B cell (primary cell): Measurements from ENCODE around the gene BAMBI. TPM values are rescaled to one million over a fixed set of nuclear protein-coding genes. Genes with fewer than 3 reads are reported as not detected.

Experiments
- ATAC-seq: fragments of 200-7000 bp; cut with Tn5 transposase; one replicate; pipeline ENCODE4 v1.10.0; 2021; ENCODE audit warnings: low read depth, mild to moderate bottlenecking, moderate number of reproducible peaks, moderate library complexity
- CTCF ChIA-PET: fragments of 350-600 bp; sonication (Branson Sonifier 250); formaldehyde crosslinking; loops from one replicate; lab custom pipeline; 2021; ENCODE audit warnings: antibody characterized with exemption, inconsistent platforms; lab: Charles Lee
- POLR2A ChIA-PET: fragments of 350-600 bp; sonication (Branson Sonifier 250); formaldehyde crosslinking; loops from one replicate; lab custom pipeline; 2021; ENCODE audit warnings: antibody characterized with exemption; lab: Charles Lee
- DNase-seq: peaks from one replicate; pipeline ENCODE4 v3.0.0; 2013
- H2AFZ ChIP-seq: 2 replicates; pipeline ENCODE4 v1.6.1; 2012; ENCODE audit warnings: mild to moderate bottlenecking, low read depth, low read length; ENCODE audit not compliant: insufficient read depth, poor library complexity, severe bottlenecking
- H3K27ac ChIP-seq, 2 donors: 1 replicate in 1 of 2; 2 replicates in 1 of 2; pipeline ENCODE4 v1.5.1; 2012 to 2013; ENCODE audit warnings: low read length in 2 of 2, mild to moderate bottlenecking in 2 of 2, moderate library complexity in 1 of 2
- H3K27me3 ChIP-seq, 4 experiments: fragments of 200-600 bp in 1 of 4; sonication (generic) in 1 of 4; replicated peaks in 1 of 4; 1 replicate in 2 of 4; 2 replicates in 2 of 4; pipeline versions ENCODE4 v1.6.1 to v1.7.0; 2013 to 2016; ENCODE audit warnings: low read length in 3 of 4, mild to moderate bottlenecking in 2 of 4, mixed read lengths in 1 of 4, moderate library complexity in 1 of 4; ENCODE audit not compliant: insufficient read depth in 4 of 4, control insufficient read depth in 3 of 4; ENCODE audit errors: control extremely low read depth in 1 of 4
- H3K36me3 ChIP-seq, 2 experiments: replicated peaks in 1 of 2; 1 replicate in 1 of 2; 2 replicates in 1 of 2; pipeline versions ENCODE4 v1.6.1 to v1.7.1; 2013; ENCODE audit warnings: low read length in 1 of 2; ENCODE audit not compliant: insufficient read depth in 2 of 2, control insufficient read depth in 1 of 2; ENCODE audit errors: control extremely low read depth in 1 of 2, extremely low read depth in 1 of 2
- H3K4me1 ChIP-seq, 2 donors: fragments of 200-600 bp in 1 of 2; sonication (generic) in 1 of 2; 1 replicate in 1 of 2; 2 replicates in 1 of 2; pipeline versions ENCODE4 v1.5.1 to v1.6.1; 2013 to 2017; ENCODE audit warnings: low read length in 2 of 2; ENCODE audit not compliant: control insufficient read depth in 2 of 2, insufficient read depth in 2 of 2
- H3K4me2 ChIP-seq: replicated peaks from 2 replicates; pipeline ENCODE3; 2012; ENCODE audit warnings: mild to moderate bottlenecking, low read depth, low read length; ENCODE audit not compliant: poor library complexity, severe bottlenecking
- H3K4me3 ChIP-seq, 5 experiments: fragments of 200-600 bp in 1 of 5; sonication (generic) in 1 of 5; 1 replicate in 3 of 5; 2 replicates in 2 of 5; pipeline versions ENCODE4 v1.5.1 to v1.7.0; 2011 to 2016; ENCODE audit warnings: low read length in 4 of 5, mild to moderate bottlenecking in 4 of 5, low read depth in 2 of 5, control low read depth in 1 of 5, moderate library complexity in 1 of 5; ENCODE audit not compliant: insufficient read depth in 1 of 5; ENCODE audit errors: control extremely low read depth in 1 of 5, extremely low read depth in 1 of 5
- H3K79me2 ChIP-seq: fragments of 200-600 bp; sonication (generic); one replicate; pipeline ENCODE4 v1.6.0; 2016; ENCODE audit warnings: low read length; ENCODE audit not compliant: control insufficient read depth, insufficient read depth
- H3K9ac ChIP-seq: fragments of 200-600 bp; sonication (generic); 2 replicates; pipeline ENCODE4 v1.6.1; 2017; ENCODE audit warnings: mild to moderate bottlenecking, low read length, moderate library complexity
- H3K9me3 ChIP-seq, 3 donors: one replicate each; pipeline versions ENCODE4 v1.6.1 to v1.7.1; 2013; ENCODE audit warnings: low read length in 2 of 3; ENCODE audit not compliant: control insufficient read depth in 2 of 3, insufficient read depth in 1 of 3; ENCODE audit errors: control extremely low read depth in 1 of 3
- H4K20me1 ChIP-seq: 2 replicates; pipeline ENCODE4 v1.6.0; 2012; ENCODE audit warnings: mild to moderate bottlenecking, low read length; ENCODE audit not compliant: insufficient read depth, control insufficient read depth, poor library complexity, severe bottlenecking
- H3K27ac Mint-ChIP-seq: one replicate; pipeline ENCODE4 v1.8.0; 2021; ENCODE audit warnings: mixed read lengths
- H3K27me3 Mint-ChIP-seq: one replicate; pipeline ENCODE4 v1.8.0; 2021; ENCODE audit warnings: mixed read lengths
- H3K4me1 Mint-ChIP-seq: one replicate; pipeline ENCODE4 v1.8.0; 2021; ENCODE audit warnings: mixed read lengths
- H3K4me3 Mint-ChIP-seq: one replicate; pipeline ENCODE4 v1.8.0; 2021; ENCODE audit warnings: mixed read lengths
- H3K9me3 Mint-ChIP-seq: one replicate; pipeline ENCODE4 v1.8.0; 2022; ENCODE audit warnings: mixed read lengths; ENCODE audit not compliant: insufficient read depth
- CTCF ChIP-seq: fragments of 200-600 bp; IDR thresholded peaks from one replicate; pipeline ENCODE4 v1.8.0; 2022; ENCODE audit warnings: antibody characterized with exemption, mild to moderate bottlenecking
- EZH2 ChIP-seq: IDR thresholded peaks from 2 replicates; pipeline ENCODE4 v1.6.1; 2012; ENCODE audit warnings: borderline replicate concordance, low read depth, mild to moderate bottlenecking, moderate library complexity, low read length; ENCODE audit not compliant: insufficient read depth, poor library complexity, severe bottlenecking
- WGBS: methylation state at CpG from one replicate; pipeline ENCODE4 v1.1.5; 2013; ENCODE audit warnings: missing lambda C conversion rate; ENCODE audit not compliant: insufficient coverage; 5-methylcytosine and 5-hydroxymethylcytosine counted together
- intact Hi-C: fragments of 100-400 bp; cut with micrococcal nuclease; formaldehyde crosslinking; loops from one replicate; pipeline ENCODE4 v1.10.0; 2022
- polyA plus RNA-seq: library from polyadenylated mRNA; depleted of rRNA; stranded (reverse); fragments of >200 nt; gene quantifications from 2 replicates; pipeline ENCODE4 v1.2.3, GENCODE V29; 2012
- total RNA-seq, 2 donors: library from RNA; stranded (reverse); fragments of 120-200 nt in 1 of 2; gene quantifications; 1 replicate in 1 of 2; 2 replicates in 1 of 2; pipeline versions ENCODE4 v1.2.3 to v1.2.4, GENCODE V29; 2013 to 2022

The BAMBI gene
- total and polyA plus RNA-seq, 2 donors (not counting 1 experiment from before 2014, with no cell fraction given): 0.84 to 1.9 TPM

DNA sequence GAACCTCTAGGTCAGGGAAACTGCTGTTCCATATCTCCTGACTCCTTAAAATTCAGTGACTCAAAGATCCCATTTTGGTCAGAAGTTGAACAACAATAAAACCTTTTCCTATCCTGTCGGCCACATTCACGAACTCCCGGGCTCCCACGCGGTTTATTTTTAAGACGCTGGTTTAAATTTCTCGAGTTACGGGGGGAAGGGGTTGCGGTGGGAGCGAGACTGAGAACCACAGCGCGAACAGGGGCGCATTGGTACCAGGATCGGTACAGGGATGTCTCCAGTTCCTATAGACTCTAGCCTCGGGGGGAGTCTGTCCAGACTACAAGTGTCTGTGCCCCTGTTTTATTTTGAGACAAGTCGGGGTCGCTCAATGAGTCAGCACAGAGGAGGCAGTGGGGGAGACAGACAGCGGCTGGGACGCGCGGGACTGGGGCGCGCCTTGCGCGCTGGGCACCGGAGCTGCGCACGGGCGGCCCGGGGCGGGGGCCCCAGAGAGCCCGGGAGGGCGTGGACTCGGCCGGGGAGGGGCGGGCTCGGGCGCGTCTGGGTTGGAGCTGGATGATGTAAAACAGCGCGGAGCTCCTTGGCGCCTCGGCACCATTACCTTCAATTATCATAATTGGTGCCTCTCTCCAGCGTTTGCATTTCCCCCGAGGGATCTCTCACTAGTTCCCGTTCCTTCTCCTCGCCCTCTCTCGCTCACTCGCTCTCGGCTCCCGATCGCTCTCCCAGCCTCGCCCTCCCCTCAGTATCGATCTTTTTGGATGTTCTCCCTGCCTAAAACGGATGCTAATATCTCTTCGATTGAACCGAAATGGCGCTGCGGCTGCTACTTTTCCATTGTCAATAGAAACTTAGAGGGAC is 8.7 kb upstream of the BAMBI start:
- Histone ChIP-seq H3K36me3 (no peaks in the 10 kb centered on the region), H3K4me1 (peaks cover 14 to 17% of the 10 kb centered on the region in 2 donors), H3K9ac (peak overlapping the region; percentile 43), H3K27me3 (peaks cover 0 to 61% (median 38%) of the 10 kb centered on the region in 4 experiments), H3K4me2 (peak overlapping the region; percentile 73), H2AFZ (peak overlapping the region; percentile 66), H3K79me2 (no peaks in the 10 kb centered on the region), H3K4me3 (peak overlapping the region in 3 of 5 experiments; percentile 2 to 41 (median 40)), H3K27ac (no peak overlapping the region), H4K20me1 (no peaks in the 10 kb centered on the region), H3K9me3 (peaks cover 0 to 5% (median 0%) of the 10 kb centered on the region in 3 donors)
- H3K4me1 Mint-ChIP-seq: peaks cover 9% of the 10 kb centered on the region
- POLR2A ChIA-PET: no interaction called here
- H3K27me3 Mint-ChIP-seq: peaks cover 75% of the 10 kb centered on the region
- CTCF ChIA-PET: no interaction called here
- H3K4me3 Mint-ChIP-seq: peak overlapping the region; percentile 67
- no peak for TF ChIP-seq CTCF
- TF ChIP-seq EZH2: no peak
- 2% methylated on average over 54 of the region's 59 CpGs for WGBS
- intact Hi-C loops: no loop called here
- ATAC-seq: peak; percentile 64
- H3K27ac Mint-ChIP-seq: no peak overlapping the region
- H3K9me3 Mint-ChIP-seq: no peaks in the 10 kb centered on the region
- DNase-seq: peak; percentile 64
